HG03354 (cell line): ENCODE results near the gene OSCAR.
"Not testable (repeated sequence)": the region's sequence is repeated elsewhere in the genome, so short reads cannot be mapped to it uniquely, and the experiment has no call there.

Experiments used
- ATAC-seq: cut with Tn5 transposase; IDR thresholded peaks from one replicate; pipeline ENCODE4 v1.9.1; 2021; ENCODE audit warnings: mild to moderate bottlenecking; ENCODE audit not compliant: unreplicated experiment, poor library complexity, severe bottlenecking

Gene OSCAR

DNA sequence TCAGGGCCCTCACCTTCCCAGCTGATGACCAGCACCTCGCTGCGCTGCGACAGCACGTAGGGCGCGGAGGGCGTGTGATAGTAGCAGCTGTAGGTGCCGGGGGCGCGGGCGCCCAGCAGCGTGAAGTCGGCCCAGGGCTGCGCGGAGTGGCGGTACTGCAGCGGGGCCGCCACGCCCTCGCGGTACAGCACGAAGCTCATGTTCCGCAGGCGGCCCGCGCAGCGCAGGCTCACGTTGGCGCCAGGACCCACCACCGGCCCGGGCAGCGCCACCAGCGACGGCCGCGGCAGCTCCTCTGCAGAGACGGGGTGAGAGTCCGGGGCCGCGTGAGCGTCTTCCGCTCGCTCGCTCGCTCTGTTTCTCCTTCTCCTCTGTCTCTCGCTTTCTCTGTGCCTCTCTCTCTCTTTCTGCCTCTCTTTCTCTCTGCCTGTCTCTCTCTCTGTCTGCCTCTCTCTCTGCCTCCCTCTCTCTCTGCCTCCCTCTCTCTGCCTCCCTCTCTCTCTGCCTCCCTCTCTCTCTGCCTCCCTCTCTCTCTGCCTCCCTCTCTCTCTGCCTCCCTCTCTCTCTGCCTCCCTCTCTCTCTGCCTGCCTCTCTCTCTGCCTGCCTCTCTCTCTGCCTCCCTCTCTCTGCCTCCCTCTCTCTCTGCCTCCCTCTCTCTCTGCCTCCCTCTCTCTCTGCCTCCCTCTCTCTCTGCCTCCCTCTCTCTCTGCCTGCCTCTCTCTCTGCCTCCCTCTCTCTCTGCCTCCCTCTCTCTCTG is 4.6 kb downstream of the OSCAR start:
- ATAC-seq: not testable (repeated sequence)

DNA sequence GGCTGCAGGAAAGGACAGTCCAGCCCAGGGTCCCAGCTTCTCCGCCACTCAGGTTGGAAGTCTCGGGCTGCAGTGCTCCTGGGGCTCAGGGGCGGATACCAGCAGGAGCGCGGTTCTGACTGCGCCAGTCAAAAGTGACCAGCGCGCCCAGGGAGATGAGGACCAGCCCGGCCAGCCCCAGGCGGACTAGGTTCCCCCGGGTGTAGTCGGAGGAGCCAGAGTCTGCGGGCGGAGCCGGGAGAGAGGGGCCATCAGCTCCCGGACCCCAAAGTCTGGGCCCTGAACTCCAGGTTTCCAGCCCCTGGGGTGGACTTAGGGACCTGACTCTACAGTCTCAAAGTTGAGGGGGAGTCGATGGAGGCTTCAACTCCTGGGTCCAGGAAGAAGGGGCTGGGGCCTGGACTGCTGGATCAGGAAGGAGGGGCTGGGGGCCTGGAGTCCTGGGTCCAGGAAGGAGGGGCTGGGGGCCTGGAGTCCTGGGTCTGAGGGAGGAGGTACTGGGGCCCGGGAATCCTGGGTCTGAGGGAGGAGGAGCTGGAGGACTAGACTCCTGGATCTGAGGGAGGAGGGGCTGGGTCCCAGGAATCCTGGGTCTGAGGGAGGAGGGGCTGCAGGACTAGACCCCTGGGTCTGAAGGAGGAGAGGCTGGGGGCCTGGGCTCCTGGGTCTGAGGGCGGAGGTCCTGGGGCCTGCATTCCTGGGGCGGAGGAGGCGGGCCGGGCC is 5.3 kb downstream of the OSCAR start:
- ATAC-seq: no peak

DNA sequence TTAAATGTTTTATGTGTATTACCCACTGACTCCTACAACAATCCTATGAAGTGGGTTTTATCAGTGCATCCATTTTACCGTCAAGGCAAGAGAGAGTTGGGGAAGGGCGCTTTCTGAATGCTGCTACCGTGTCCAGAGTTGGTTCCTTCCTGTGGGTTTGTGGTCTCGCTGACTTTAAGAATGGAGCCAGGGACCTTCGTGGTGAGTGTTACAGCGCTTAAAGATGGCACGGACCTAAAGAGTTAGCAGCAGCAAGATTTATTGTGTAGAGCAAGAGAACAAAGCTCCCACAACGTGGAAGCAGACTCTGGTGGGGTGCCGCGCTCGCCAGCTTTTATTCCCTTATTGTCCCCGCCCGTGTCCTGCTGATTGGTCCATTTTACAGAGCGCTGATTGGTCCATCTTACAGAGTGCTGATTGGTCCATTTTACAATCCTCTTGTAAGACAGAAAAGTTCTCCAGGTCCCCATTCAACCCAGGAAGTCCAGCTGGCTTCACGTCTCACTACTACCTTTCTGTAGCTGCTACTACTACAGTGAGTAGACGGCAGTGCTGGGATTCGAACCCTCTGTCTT is 6.1 kb downstream of the OSCAR start:
- ATAC-seq: no peak

DNA sequence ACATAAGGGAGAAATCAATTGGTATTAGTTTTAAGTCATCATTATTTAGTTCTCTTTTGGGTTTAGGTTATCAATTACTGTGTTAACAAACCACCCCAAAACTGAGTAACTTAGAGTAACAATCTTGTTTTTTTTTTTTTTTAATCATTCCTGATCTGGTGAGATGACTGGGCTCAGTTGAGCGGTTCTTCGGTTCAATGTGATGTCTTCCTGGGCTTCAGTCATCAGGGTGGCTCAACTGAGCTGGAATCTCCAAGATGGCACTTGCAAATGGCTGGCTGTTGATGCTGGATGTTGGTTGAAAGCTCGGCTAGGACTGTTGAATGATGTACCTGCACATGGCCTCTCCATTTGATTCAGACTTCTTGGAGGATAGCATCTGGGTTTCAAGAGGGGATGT is 16.2 kb downstream of the OSCAR start:
- no peak for ATAC-seq

DNA sequence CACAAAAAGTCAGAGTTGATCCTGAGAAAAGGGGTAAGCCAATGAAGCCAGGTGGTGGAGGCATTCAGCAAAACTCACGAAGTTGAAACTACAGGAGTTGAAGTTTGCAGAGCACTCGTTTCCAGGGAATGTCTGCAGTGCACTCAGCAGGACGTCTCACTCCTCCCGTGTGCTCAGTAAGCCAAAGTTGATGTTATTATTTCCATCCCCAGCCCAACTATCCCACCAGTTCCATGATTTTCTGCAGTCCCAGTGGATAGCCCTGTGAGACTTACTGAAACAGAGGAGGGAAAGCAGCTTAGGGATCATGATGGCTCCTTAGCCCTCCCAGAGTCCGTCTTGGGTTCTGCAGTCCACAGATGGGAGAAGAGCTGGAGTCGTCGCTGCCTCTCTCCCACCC is 19.6 kb downstream of the OSCAR start, which contains the start of gene TARM1:
Gene TARM1 (minus strand): TSS at position 334 of the 400 bp plus-strand sequence. CDS start 25 bp downstream, at position 309.
- ATAC-seq: no peak

DNA sequence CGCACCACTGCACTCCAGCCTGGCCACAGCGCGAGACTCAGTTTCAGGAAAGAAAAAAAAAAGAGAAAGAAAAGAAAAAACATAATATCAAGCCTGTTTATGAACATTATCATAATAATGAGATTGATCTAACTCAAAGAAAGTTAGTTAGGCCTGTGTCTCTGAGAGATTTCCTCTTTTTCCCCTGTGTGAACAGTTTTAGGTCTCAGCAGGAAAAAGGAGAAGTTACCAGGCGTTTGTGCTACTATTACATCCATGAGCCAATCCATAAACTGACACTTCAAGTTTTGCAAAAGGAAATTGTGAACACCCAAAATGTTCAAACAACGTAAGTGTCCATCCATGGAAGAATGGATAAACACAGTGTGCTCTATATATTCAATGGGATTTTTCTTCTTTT is 23.3 kb downstream of the OSCAR start:
- ATAC-seq: no peak

DNA sequence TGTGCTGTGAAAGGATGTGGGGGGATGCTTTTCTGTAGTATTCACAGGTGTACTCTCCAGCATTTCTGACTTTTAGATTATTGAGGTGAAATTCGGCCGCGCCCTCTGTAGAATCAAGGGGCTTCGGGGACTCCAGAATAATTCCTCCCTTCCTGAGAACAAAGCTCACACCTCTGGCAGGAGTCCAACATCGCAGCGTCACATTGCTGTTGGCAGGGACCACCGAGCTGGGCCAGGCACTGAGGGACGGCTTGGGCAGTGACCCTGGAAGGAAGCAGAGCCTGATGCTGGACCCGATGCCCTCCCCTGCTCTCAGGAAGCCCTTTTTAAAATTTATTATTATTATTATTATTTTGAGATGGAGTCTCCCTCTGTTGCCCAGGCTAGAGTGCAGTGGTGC is 25.8 kb downstream of the OSCAR start:
- no peak for ATAC-seq

DNA sequence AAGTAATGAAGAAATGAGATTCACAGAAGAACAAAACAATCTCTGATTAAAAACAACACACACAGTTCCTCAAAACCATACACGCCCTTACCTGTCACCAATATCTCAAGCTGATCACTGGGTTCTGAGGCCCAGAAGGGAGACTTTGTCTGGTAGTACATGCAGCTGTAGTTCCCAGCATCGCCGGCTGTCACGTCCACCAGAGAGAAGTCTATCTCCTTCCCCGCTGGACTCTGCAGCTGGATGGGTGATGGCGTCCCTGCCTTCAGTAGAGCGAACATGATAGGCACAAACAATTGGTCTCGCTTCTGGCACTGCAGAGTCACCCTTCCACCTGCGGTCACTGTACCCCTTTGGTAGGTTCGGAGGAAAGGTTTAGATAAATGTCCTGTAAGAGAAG is 26.8 kb downstream of the OSCAR start:
- ATAC-seq: no peak

DNA sequence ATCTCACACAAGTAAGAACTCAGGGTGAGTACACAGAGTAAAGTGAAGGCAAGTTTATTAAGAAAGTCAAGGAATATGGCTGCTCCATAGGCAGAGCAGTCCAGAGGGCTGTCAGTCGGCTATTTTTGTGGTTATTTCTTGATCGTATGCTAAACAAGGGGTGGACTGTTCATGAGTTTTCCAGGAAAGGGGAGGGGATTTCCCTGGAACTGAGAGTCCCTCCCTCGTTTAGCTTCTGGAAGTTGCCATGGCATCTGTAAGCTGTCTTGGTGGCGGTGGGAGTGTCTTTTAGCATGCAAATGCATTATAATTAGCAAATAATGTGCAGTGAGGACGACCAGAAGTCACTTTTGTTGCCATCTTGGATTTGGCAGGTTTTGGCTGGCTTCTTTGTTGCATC is 31.1 kb downstream of the OSCAR start:
- ATAC-seq: no peak

DNA sequence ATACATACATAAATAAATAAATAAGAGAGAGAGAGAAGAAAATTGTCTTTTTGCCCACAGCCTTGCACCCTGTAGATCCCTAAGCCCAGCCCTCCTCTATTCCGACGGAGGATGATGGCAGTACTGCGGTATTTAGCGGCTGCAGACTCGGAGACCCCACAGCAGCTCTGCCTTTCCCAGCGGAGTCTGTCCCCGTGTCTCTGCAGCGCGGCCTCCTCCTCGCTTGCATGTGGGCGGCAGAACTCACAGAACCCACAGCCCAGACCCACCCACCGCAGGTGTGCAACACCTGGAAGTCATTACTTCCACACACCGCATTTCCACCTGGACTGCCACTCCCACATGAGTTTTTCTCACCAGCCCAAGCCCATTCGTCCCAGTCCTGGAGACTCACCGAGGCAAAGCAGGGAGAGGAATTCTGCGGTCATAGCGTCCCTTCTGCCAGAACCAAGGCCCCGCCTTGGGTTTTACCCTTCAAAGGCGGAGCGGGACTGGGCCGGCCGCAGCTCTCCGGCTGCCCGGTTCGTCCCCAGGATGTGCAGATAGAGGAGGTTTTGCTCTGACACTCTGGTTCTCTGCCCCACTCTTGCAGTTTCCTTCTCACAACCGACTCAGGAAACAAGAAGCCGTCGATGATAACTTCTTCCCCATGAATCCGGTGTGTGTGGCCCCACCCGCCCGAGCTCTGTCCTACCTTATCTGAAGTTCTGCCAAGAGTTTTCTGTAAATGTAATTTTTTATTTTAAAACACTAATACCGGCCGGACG is 37.1 kb downstream of the OSCAR start, which contains the start of gene VSTM1:
Gene VSTM1 (minus strand): TSS at position 548 of the 767 bp plus-strand sequence. CDS start 120 bp downstream, at position 428.
- no peak for ATAC-seq

DNA sequence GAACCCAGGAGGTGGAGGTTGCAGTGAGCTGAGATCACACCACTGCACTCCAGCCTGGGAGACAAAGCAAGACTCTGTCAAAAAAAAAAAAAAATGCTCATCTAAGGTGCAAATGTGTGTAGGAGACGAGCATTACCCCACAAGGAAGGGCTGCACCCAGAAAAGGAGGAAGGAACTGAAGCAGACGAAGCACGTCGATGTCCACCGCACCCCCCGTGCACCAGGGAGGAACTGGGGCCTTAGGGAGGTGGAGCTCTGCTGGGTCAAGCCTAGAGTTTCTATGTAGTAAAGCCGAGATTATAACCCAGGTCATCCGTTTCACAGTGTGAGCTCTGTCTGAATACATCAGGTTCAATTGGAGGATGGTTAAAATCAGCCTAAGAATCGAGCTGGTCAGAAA is 38.0 kb downstream of the OSCAR start:
- no peak for ATAC-seq

DNA sequence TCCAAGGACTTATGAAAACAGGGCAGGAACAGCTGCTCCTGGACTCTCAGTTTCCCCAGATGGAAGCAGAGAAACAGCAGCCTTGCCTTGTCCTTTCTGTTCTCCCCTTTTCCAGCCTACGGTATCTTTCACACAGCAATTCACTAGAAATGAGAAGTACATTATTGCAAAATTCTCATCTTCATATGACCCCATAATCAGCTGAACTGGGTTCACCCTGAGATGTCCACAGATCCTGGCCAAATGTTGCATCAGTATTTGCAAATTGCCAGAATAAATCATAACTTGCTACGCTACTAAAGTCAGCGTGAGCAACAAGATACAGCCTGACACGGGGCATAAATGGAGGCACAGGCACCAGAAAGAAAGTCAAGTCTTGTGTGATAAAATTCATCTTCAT is 53.0 kb downstream of the OSCAR start:
- ATAC-seq: no peak

DNA sequence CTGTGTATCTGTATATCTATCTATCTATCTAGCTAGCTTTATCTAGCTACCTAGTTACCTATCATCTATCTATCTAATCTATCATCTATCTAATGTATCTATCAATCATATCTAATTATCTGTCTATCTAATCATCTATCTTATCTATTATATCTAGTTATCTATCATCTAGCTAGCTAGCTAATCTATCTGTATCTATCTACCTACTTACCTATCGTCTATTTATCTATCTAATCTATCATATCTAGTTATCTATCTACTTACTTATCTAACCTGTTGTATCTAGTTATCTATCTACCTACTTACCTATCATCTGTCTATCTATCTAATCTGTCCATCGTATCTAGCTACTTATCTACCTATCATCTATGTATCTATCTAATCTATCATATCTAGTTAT is 54.8 kb downstream of the OSCAR start:
- no peak for ATAC-seq
